CD14-positive monocyte (primary cell): Measurements from ENCODE around the gene SLC12A8. TPM values are rescaled to one million over a fixed set of nuclear protein-coding genes. Genes with fewer than 3 reads are reported as not detected.

ENCODE experiments used
- DNase-seq, 3 donors: peaks; one replicate each; pipeline ENCODE4 v3.0.0-alpha.2; 2011 to 2022
- H2AFZ ChIP-seq: 2 replicates; pipeline ENCODE4 v1.6.0; 2012; ENCODE audit warnings: mild to moderate bottlenecking, low read depth, low read length, inconsistent platforms; ENCODE audit not compliant: insufficient read depth, poor library complexity, severe bottlenecking
- H3K27ac ChIP-seq, 2 donors: 1 replicate in 1 of 2; 2 replicates in 1 of 2; pipeline ENCODE4 v1.5.1; 2012 to 2013; ENCODE audit warnings: low read length in 2 of 2, control low read depth in 1 of 2, inconsistent platforms in 1 of 2, low read depth in 1 of 2, mild to moderate bottlenecking in 1 of 2
- H3K27me3 ChIP-seq, 2 donors: one replicate each; pipeline versions ENCODE4 v1.6.0 to v1.6.1; 2011 to 2013; ENCODE audit warnings: low read length in 2 of 2; ENCODE audit not compliant: control insufficient read depth in 2 of 2, insufficient read depth in 2 of 2
- H3K36me3 ChIP-seq, 2 donors: replicated peaks in 1 of 2; 1 replicate in 1 of 2; 2 replicates in 1 of 2; pipeline versions ENCODE4 v1.5.1 to v1.6.1; 2012 to 2013; ENCODE audit warnings: low read length in 2 of 2, control low read depth in 1 of 2, inconsistent platforms in 1 of 2, mild to moderate bottlenecking in 1 of 2; ENCODE audit not compliant: insufficient read depth in 2 of 2, control insufficient read depth in 1 of 2
- H3K4me1 ChIP-seq, 2 donors: 1 replicate in 1 of 2; 2 replicates in 1 of 2; pipeline versions ENCODE4 v1.5.1 to v1.6.1; 2012 to 2013; ENCODE audit warnings: low read length in 2 of 2, control low read depth in 1 of 2, inconsistent platforms in 1 of 2, mild to moderate bottlenecking in 1 of 2, moderate library complexity in 1 of 2; ENCODE audit not compliant: insufficient read depth in 2 of 2, control insufficient read depth in 1 of 2
- H3K4me2 ChIP-seq: replicated peaks from 2 replicates; pipeline ENCODE3; 2012; ENCODE audit warnings: low read length, moderate library complexity, mild to moderate bottlenecking; ENCODE audit not compliant: poor library complexity, severe bottlenecking; ENCODE audit errors: extremely low read depth
- H3K4me3 ChIP-seq, 3 experiments: fragments of 200-600 bp in 1 of 3; sonication (generic) in 1 of 3; replicated peaks in 1 of 3; 1 replicate in 2 of 3; 2 replicates in 1 of 3; pipeline ENCODE4 v1.5.1; 2011 to 2013; ENCODE audit warnings: low read length in 3 of 3, mild to moderate bottlenecking in 3 of 3, control low read depth in 2 of 3, low read depth in 2 of 3, inconsistent platforms in 1 of 3, moderate library complexity in 1 of 3
- H3K79me2 ChIP-seq: 2 replicates; pipeline ENCODE4 v1.6.0; 2012; ENCODE audit warnings: mild to moderate bottlenecking, control low read depth, inconsistent platforms, low read length, moderate library complexity; ENCODE audit not compliant: insufficient read depth
- H3K9ac ChIP-seq: 2 replicates; pipeline ENCODE4 v1.6.0; 2017; ENCODE audit warnings: low read length, mild to moderate bottlenecking; ENCODE audit not compliant: insufficient read depth, poor library complexity, severe bottlenecking
- H3K9me3 ChIP-seq, 2 donors: replicated peaks in 1 of 2; 1 replicate in 1 of 2; 2 replicates in 1 of 2; pipeline versions ENCODE4 v1.5.1 to v1.6.1; 2012 to 2013; ENCODE audit warnings: low read length in 2 of 2, control low read depth in 1 of 2; ENCODE audit not compliant: control insufficient read depth in 1 of 2, insufficient read depth in 1 of 2
- H4K20me1 ChIP-seq: 2 replicates; pipeline ENCODE4 v1.6.0; 2012; ENCODE audit warnings: mild to moderate bottlenecking, low read length, control low read depth, moderate library complexity; ENCODE audit not compliant: insufficient read depth
- H3K27ac Mint-ChIP-seq, 7 donors: one replicate each; pipeline ENCODE4 v1.8.0; 2020; ENCODE audit warnings: mild to moderate bottlenecking in 7 of 7, mixed read lengths in 7 of 7, moderate library complexity in 6 of 7, inconsistent platforms in 2 of 7
- H3K27me3 Mint-ChIP-seq, 3 donors: one replicate each; pipeline ENCODE4 v1.8.0; 2021 to 2022; ENCODE audit warnings: low read depth in 3 of 3, mild to moderate bottlenecking in 3 of 3, mixed read lengths in 3 of 3, moderate library complexity in 3 of 3, inconsistent platforms in 1 of 3
- H3K36me3 Mint-ChIP-seq, 2 donors: one replicate each; pipeline ENCODE4 v1.8.0; 2020; ENCODE audit warnings: mixed read lengths in 2 of 2, inconsistent platforms in 1 of 2, mild to moderate bottlenecking in 1 of 2
- H3K4me1 Mint-ChIP-seq: one replicate; pipeline ENCODE4 v1.8.0; 2020; ENCODE audit warnings: mild to moderate bottlenecking, mixed read lengths
- H3K4me3 Mint-ChIP-seq, 2 donors: one replicate each; pipeline ENCODE4 v1.8.0; 2020; ENCODE audit warnings: mild to moderate bottlenecking in 2 of 2, mixed read lengths in 2 of 2, moderate library complexity in 1 of 2
- H3K9me3 Mint-ChIP-seq, 7 donors: one replicate each; pipeline ENCODE4 v1.8.0; 2020 to 2022; ENCODE audit warnings: mixed read lengths in 7 of 7, mild to moderate bottlenecking in 6 of 7, moderate library complexity in 6 of 7, inconsistent platforms in 2 of 7
- CTCF ChIP-seq: fragments of 200-600 bp; IDR thresholded peaks from one replicate; pipeline ENCODE4 v1.8.0; 2022; ENCODE audit warnings: antibody characterized with exemption, mild to moderate bottlenecking
- WGBS: methylation state at CpG from one replicate; pipeline ENCODE4 v1.1.5; 2013; ENCODE audit warnings: missing lambda C conversion rate; ENCODE audit not compliant: insufficient coverage; 5-methylcytosine and 5-hydroxymethylcytosine counted together
- intact Hi-C, 2 donors: fragments of 100-400 bp; cut with micrococcal nuclease; formaldehyde crosslinking; loops; one replicate each; pipeline versions ENCODE4 v1.15.0 to v1.15.1; 2023
- polyA plus RNA-seq, 3 donors: library from polyadenylated mRNA; depleted of rRNA in 1 of 3; unstranded in 2 of 3; stranded (reverse) in 1 of 3; fragments of 300-500 nt in 2 of 3; fragments of >200 nt in 1 of 3; fragmentation: Illumina TruSeq in 2 of 3; gene quantifications; 1 replicate in 2 of 3; 2 replicates in 1 of 3; pipeline ENCODE4 v1.2.3, GENCODE V29; 2012 to 2021

Gene SLC12A8
- polyA plus RNA-seq, 3 donors, result 0.23 to 0.46 (median 0.35) TPM

- peaks cover 4 to 9% of the 10 kb centered on the region in 2 donors for H3K9me3 ChIP-seq
- Mint-ChIP-seq H3K36me3 (peaks cover 0 to 4% of the 10 kb centered on the region in 2 donors), H3K27me3 (peaks cover 1 to 6% (median 5%) of the 10 kb centered on the region in 3 donors), H3K27ac (no peak overlapping the region), H3K4me3 (no peak overlapping the region), H3K9me3 (peaks cover 8 to 14% (median 11%) of the 10 kb centered on the region in 7 donors), H3K4me1 (peaks cover 10% of the 10 kb centered on the region)
- H3K27ac ChIP-seq, result no peak overlapping the region
- no peaks in the 10 kb centered on the region for H4K20me1 ChIP-seq
- DNase-seq, result no peak
- no peak overlapping the region for H3K4me2 ChIP-seq
- no CpG with 5 or more reads among the region's 1 CpG for WGBS
- no peaks in the 10 kb centered on the region for H3K27me3 ChIP-seq
- TF ChIP-seq CTCF, result no peak
- H3K4me3 ChIP-seq, result no peak overlapping the region
- peaks cover 2 to 6% of the 10 kb centered on the region in 2 donors for H3K4me1 ChIP-seq
- H3K79me2 ChIP-seq, result no peaks in the 10 kb centered on the region
- H3K9ac ChIP-seq, result no peak overlapping the region
- intact Hi-C loops, result no loop called here
- H3K36me3 ChIP-seq, result no peaks in the 10 kb centered on the region
- no peak overlapping the region for H2AFZ ChIP-seq
Observed at GRCh38 chr3:125105116-125105515, 107.4 kb downstream of the SLC12A8 start.

GRCh38 chr3:125104639-125105038 lies 107.9 kb downstream of the SLC12A8 start:
- H3K27me3 Mint-ChIP-seq, result peaks cover 0 to 6% (median 5%) of the 10 kb centered on the region in 3 donors
- H3K27ac Mint-ChIP-seq, result no peak overlapping the region
- no CpG with 5 or more reads among the region's 1 CpG for WGBS

More at GRCh38 chr3:125104639-125105038, 107.9 kb downstream of the SLC12A8 start:
- H3K79me2 ChIP-seq, result no peaks in the 10 kb centered on the region
- peaks cover 8 to 18% (median 11%) of the 10 kb centered on the region in 7 donors for H3K9me3 Mint-ChIP-seq
- H3K27ac ChIP-seq, result no peak overlapping the region
- H3K4me3 Mint-ChIP-seq, result no peak overlapping the region
- intact Hi-C loops, result no loop called here
- no peak for TF ChIP-seq CTCF
- no peak overlapping the region for H2AFZ ChIP-seq
- no peaks in the 10 kb centered on the region for H3K36me3 ChIP-seq
- peaks cover 0 to 2% of the 10 kb centered on the region in 2 donors for H3K4me1 ChIP-seq
- no peaks in the 10 kb centered on the region for H3K27me3 ChIP-seq
- peaks cover 4 to 9% of the 10 kb centered on the region in 2 donors for H3K9me3 ChIP-seq
- H3K36me3 Mint-ChIP-seq, result peaks cover 0 to 4% of the 10 kb centered on the region in 2 donors
- H3K4me3 ChIP-seq, result no peak overlapping the region
- no peak overlapping the region for H3K9ac ChIP-seq
- no peak overlapping the region for H3K4me2 ChIP-seq
- peak in 1 of 3 donors; percentile 23 for DNase-seq
- H3K4me1 Mint-ChIP-seq, result peaks cover 8% of the 10 kb centered on the region
- no peaks in the 10 kb centered on the region for H4K20me1 ChIP-seq
